ENCODE data around the gene ST7.
"Not testable (repeated sequence)": the region's sequence is repeated elsewhere in the genome, so short reads cannot be mapped to it uniquely, and the experiment has no call there.

Gene ST7

GRCh38 chr7:117020591-117020973 is 67.3 kb downstream of the ST7 start:
- Histone ChIP-seq H3K27me3 (replicated peaks; ENCODE audit: control insufficient read depth, insufficient read depth, low read length, poor library complexity, severe bottlenecking) (no peaks in the 10 kb centered on the region), H3K4me3 (ENCODE audit: insufficient read depth, low read depth, low read length, poor library complexity, severe bottlenecking) (no peak overlapping the region), H3K4me1 (ENCODE audit: control insufficient read depth, insufficient read depth, low read length, poor library complexity, severe bottlenecking) (no peaks in the 10 kb centered on the region), H3K27ac (ENCODE audit: insufficient read depth, low read length, poor library complexity, severe bottlenecking) (no peak overlapping the region), H3K9me3 (ENCODE audit: control insufficient read depth, low read length) (no peaks in the 10 kb centered on the region), H3K36me3 (ENCODE audit: control insufficient read depth, insufficient read depth, low read length) (no peaks in the 10 kb centered on the region)
- DNase-seq, result no peak

DNA sequence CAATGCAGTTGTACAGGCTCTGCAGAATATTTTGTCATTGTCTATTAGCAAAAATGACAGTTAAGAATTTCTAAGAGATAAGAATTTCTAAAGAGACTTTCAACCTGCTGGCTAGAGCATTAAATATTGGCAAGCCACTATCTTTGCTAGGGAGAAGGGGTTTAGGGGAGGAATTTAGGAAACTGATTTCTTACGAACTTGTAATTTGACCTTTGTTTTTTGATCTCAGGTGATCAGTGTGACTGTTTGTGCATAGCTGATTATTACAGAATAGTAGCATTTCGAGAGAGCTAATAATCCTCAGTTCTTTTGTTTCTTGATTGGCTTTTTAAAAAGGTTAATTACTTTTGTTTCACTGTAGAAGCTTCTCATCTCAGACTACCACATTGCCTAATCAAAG is 68.1 kb downstream of the ST7 start:
- no peak for DNase-seq
- H3K27me3 ChIP-seq (replicated peaks; ENCODE audit: control insufficient read depth, insufficient read depth, low read length, poor library complexity, severe bottlenecking), result no peaks in the 10 kb centered on the region
- H3K4me1 ChIP-seq (ENCODE audit: control insufficient read depth, insufficient read depth, low read length, poor library complexity, severe bottlenecking), result no peaks in the 10 kb centered on the region
- H3K36me3 ChIP-seq (ENCODE audit: control insufficient read depth, insufficient read depth, low read length), result no peaks in the 10 kb centered on the region
- no peak overlapping the region for H3K27ac ChIP-seq (ENCODE audit: insufficient read depth, low read length, poor library complexity, severe bottlenecking)
- no peaks in the 10 kb centered on the region for H3K9me3 ChIP-seq (ENCODE audit: control insufficient read depth, low read length)
- no peak overlapping the region for H3K4me3 ChIP-seq (ENCODE audit: insufficient read depth, low read depth, low read length, poor library complexity, severe bottlenecking)

- H3K27me3 ChIP-seq (replicated peaks; ENCODE audit: control insufficient read depth, insufficient read depth, low read length, poor library complexity, severe bottlenecking), result no peaks in the 10 kb centered on the region
- no peaks in the 10 kb centered on the region for H3K9me3 ChIP-seq (ENCODE audit: control insufficient read depth, low read length)
- H3K36me3 ChIP-seq (ENCODE audit: control insufficient read depth, insufficient read depth, low read length), result no peaks in the 10 kb centered on the region
- DNase-seq, result no peak
- H3K4me3 ChIP-seq (ENCODE audit: insufficient read depth, low read depth, low read length, poor library complexity, severe bottlenecking), result no peak overlapping the region
- H3K4me1 ChIP-seq (ENCODE audit: control insufficient read depth, insufficient read depth, low read length, poor library complexity, severe bottlenecking), result no peaks in the 10 kb centered on the region
- no peak overlapping the region for H3K27ac ChIP-seq (ENCODE audit: insufficient read depth, low read length, poor library complexity, severe bottlenecking)
These were observed 68.7 kb downstream of the ST7 start for GRCh38 chr7:117021986-117022385.

DNA sequence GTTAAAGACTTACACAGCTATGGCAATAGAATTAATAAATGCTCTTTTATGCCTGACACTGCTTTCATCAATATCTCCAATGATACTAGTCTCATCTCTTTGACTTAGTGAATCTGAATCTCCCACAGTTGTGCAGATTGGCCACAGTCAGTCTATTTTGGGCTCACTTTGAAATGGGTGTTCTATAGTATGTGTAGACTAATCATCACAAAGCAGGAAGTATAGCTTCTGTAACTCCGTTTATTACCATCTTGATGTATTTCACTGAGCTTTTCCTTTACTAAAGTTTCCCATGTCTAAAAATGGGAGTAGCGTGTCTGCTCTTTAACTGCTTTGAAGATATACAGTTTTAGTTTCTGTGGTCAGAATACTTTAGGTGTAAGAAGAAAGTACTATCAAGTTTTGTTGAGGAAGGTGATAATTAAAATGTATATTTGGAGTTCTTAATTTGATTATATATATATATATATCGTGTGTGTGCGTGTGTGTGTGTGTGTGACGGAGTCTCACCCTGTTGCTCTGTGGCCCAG is 70.1 kb downstream of the ST7 start:
- no peak for DNase-seq

DNA sequence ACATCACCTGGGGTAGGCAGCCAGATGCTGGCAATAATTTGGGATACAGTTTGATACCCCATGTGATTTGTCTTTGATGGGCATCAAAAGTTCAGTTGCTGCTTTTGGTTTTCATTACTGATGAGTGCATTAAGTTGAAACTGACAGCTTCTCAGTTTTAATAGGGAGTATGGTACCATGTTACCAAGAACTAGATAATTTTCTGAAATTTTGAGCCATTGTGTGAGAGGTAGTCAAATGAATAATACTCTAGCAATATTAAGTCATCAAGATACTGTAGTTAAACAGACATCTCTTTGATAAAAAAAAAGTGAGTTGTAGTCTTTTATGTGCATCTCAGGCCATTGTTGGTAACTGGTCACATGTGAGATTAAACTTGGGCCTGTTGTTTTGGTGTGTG is 71.5 kb downstream of the ST7 start:
- no peak overlapping the region for H3K27ac ChIP-seq (ENCODE audit: insufficient read depth, low read length, poor library complexity, severe bottlenecking)
- H3K4me3 ChIP-seq (ENCODE audit: insufficient read depth, low read depth, low read length, poor library complexity, severe bottlenecking), result no peak overlapping the region
- no peak for DNase-seq
- H3K27me3 ChIP-seq (replicated peaks; ENCODE audit: control insufficient read depth, insufficient read depth, low read length, poor library complexity, severe bottlenecking), result no peaks in the 10 kb centered on the region
- H3K9me3 ChIP-seq (ENCODE audit: control insufficient read depth, low read length), result no peaks in the 10 kb centered on the region
- no peaks in the 10 kb centered on the region for H3K36me3 ChIP-seq (ENCODE audit: control insufficient read depth, insufficient read depth, low read length)
- H3K4me1 ChIP-seq (ENCODE audit: control insufficient read depth, insufficient read depth, low read length, poor library complexity, severe bottlenecking), result no peaks in the 10 kb centered on the region

More for the DNA sequence above, 70.1 kb downstream of the ST7 start:
- Histone ChIP-seq H3K27me3 (replicated peaks; ENCODE audit: control insufficient read depth, insufficient read depth, low read length, poor library complexity, severe bottlenecking) (no peaks in the 10 kb centered on the region), H3K9me3 (ENCODE audit: control insufficient read depth, low read length) (no peaks in the 10 kb centered on the region), H3K4me3 (ENCODE audit: insufficient read depth, low read depth, low read length, poor library complexity, severe bottlenecking) (no peak overlapping the region), H3K36me3 (ENCODE audit: control insufficient read depth, insufficient read depth, low read length) (no peaks in the 10 kb centered on the region), H3K27ac (ENCODE audit: insufficient read depth, low read length, poor library complexity, severe bottlenecking) (no peak overlapping the region), H3K4me1 (ENCODE audit: control insufficient read depth, insufficient read depth, low read length, poor library complexity, severe bottlenecking) (no peaks in the 10 kb centered on the region)

GRCh38 chr7:117025891-117026290 is 72.6 kb downstream of the ST7 start:
- no peak for DNase-seq
- no peak overlapping the region for H3K4me3 ChIP-seq (ENCODE audit: insufficient read depth, low read depth, low read length, poor library complexity, severe bottlenecking)
- no peaks in the 10 kb centered on the region for H3K36me3 ChIP-seq (ENCODE audit: control insufficient read depth, insufficient read depth, low read length)
- no peak overlapping the region for H3K27ac ChIP-seq (ENCODE audit: insufficient read depth, low read length, poor library complexity, severe bottlenecking)
- no peaks in the 10 kb centered on the region for H3K4me1 ChIP-seq (ENCODE audit: control insufficient read depth, insufficient read depth, low read length, poor library complexity, severe bottlenecking)
- no peaks in the 10 kb centered on the region for H3K27me3 ChIP-seq (replicated peaks; ENCODE audit: control insufficient read depth, insufficient read depth, low read length, poor library complexity, severe bottlenecking)
- H3K9me3 ChIP-seq (ENCODE audit: control insufficient read depth, low read length), result no peaks in the 10 kb centered on the region

GRCh38 chr7:117030346-117030745 is 77.0 kb downstream of the ST7 start:
- not testable (repeated sequence) for H3K4me3 ChIP-seq (ENCODE audit: insufficient read depth, low read depth, low read length, poor library complexity, severe bottlenecking); DNase-seq; H3K9me3 ChIP-seq (ENCODE audit: control insufficient read depth, low read length); H3K27ac ChIP-seq (ENCODE audit: insufficient read depth, low read length, poor library complexity, severe bottlenecking); H3K4me1 ChIP-seq (ENCODE audit: control insufficient read depth, insufficient read depth, low read length, poor library complexity, severe bottlenecking); H3K27me3 ChIP-seq (replicated peaks; ENCODE audit: control insufficient read depth, insufficient read depth, low read length, poor library complexity, severe bottlenecking); H3K36me3 ChIP-seq (ENCODE audit: control insufficient read depth, insufficient read depth, low read length)

GRCh38 chr7:117030793-117031192 is 77.5 kb downstream of the ST7 start:
- not testable (repeated sequence) for H3K4me3 ChIP-seq (ENCODE audit: insufficient read depth, low read depth, low read length, poor library complexity, severe bottlenecking); H3K27ac ChIP-seq (ENCODE audit: insufficient read depth, low read length, poor library complexity, severe bottlenecking); H3K27me3 ChIP-seq (replicated peaks; ENCODE audit: control insufficient read depth, insufficient read depth, low read length, poor library complexity, severe bottlenecking); DNase-seq; H3K4me1 ChIP-seq (ENCODE audit: control insufficient read depth, insufficient read depth, low read length, poor library complexity, severe bottlenecking); H3K36me3 ChIP-seq (ENCODE audit: control insufficient read depth, insufficient read depth, low read length); H3K9me3 ChIP-seq (ENCODE audit: control insufficient read depth, low read length)

DNA sequence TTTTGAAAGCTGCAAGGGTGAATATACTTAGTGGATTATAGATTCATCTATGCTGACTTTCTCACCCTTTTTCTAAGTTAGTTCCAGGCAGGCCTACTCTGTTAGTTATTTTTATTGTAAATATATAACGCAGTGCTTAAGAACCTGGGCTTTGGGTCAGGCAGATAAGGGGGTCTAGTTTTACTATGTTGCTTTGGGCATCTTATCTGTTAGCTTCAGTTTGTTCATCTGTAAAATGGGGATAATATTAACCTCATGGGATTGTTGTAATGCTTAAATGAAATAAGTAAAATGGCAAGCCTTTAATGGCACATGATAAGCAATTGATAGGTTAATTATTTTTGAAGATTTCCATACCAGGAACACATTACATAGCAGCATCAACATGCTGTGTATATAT is 79.5 kb downstream of the ST7 start:
- H3K36me3 ChIP-seq (ENCODE audit: control insufficient read depth, insufficient read depth, low read length), result no peaks in the 10 kb centered on the region
- no peaks in the 10 kb centered on the region for H3K9me3 ChIP-seq (ENCODE audit: control insufficient read depth, low read length)
- DNase-seq, result no peak
- no peaks in the 10 kb centered on the region for H3K27me3 ChIP-seq (replicated peaks; ENCODE audit: control insufficient read depth, insufficient read depth, low read length, poor library complexity, severe bottlenecking)
- H3K27ac ChIP-seq (ENCODE audit: insufficient read depth, low read length, poor library complexity, severe bottlenecking), result no peak overlapping the region
- H3K4me3 ChIP-seq (ENCODE audit: insufficient read depth, low read depth, low read length, poor library complexity, severe bottlenecking), result no peak overlapping the region
- H3K4me1 ChIP-seq (ENCODE audit: control insufficient read depth, insufficient read depth, low read length, poor library complexity, severe bottlenecking), result no peaks in the 10 kb centered on the region

- DNase-seq, result no peak
- H3K36me3 ChIP-seq (ENCODE audit: control insufficient read depth, insufficient read depth, low read length), result no peaks in the 10 kb centered on the region
- no peaks in the 10 kb centered on the region for H3K27me3 ChIP-seq (replicated peaks; ENCODE audit: control insufficient read depth, insufficient read depth, low read length, poor library complexity, severe bottlenecking)
- H3K4me3 ChIP-seq (ENCODE audit: insufficient read depth, low read depth, low read length, poor library complexity, severe bottlenecking), result no peak overlapping the region
- H3K4me1 ChIP-seq (ENCODE audit: control insufficient read depth, insufficient read depth, low read length, poor library complexity, severe bottlenecking), result no peaks in the 10 kb centered on the region
- no peaks in the 10 kb centered on the region for H3K9me3 ChIP-seq (ENCODE audit: control insufficient read depth, low read length)
- no peak overlapping the region for H3K27ac ChIP-seq (ENCODE audit: insufficient read depth, low read length, poor library complexity, severe bottlenecking)
These were observed 81.7 kb downstream of the ST7 start for GRCh38 chr7:117034851-117035464.
